ENCODE measurements around the gene ANKUB1.

Gene ANKUB1

GRCh38 chr3:149820183-149820582, 27.8 kb upstream of the ANKUB1 start:
- TF ChIP-seq EZH2phosphoT487 (conservative IDR thresholded peaks at IDR 0.05; ENCODE audit: low read length): no peak
- no peak for TF ChIP-seq CTCF (IDR thresholded peaks at IDR 0.05; ENCODE audit: insufficient read depth, low read length, poor library complexity, severe bottlenecking)
- peaks cover 9% of the 10 kb centered on the region for H4K20me1 ChIP-seq (ENCODE audit: low read depth, low read length)
- 0 out of 2 replicates have a peak, but pooled peaks cover 5% of the 10 kb centered on the region for H3K36me3 ChIP-seq (ENCODE audit: low read length)
- H3K9me3 ChIP-seq (ENCODE audit: insufficient read depth, low read length): no peaks in the 10 kb centered on the region
- H2AFZ ChIP-seq (ENCODE audit: low read depth, low read length, severe bottlenecking): no peak overlapping the region
- H3K9me2 ChIP-seq (replicated peaks; ENCODE audit: insufficient read depth, low read length): no peaks in the 10 kb centered on the region
- H3K27ac ChIP-seq (ENCODE audit: low read depth, low read length): no peak overlapping the region
- H3K4me2 ChIP-seq (ENCODE audit: low read depth, low read length, poor library complexity, severe bottlenecking): no peak overlapping the region
- H3K27me3 ChIP-seq (ENCODE audit: low read length): no peaks in the 10 kb centered on the region
- H3K79me2 ChIP-seq (ENCODE audit: insufficient read depth, low read length): peaks cover 98% of the 10 kb centered on the region
- no peak overlapping the region for H3K9ac ChIP-seq (ENCODE audit: low read length)
- no peak overlapping the region for H3K4me3 ChIP-seq (ENCODE audit: insufficient read depth, low read length, poor library complexity, severe bottlenecking)
- no peaks in the 10 kb centered on the region for H3F3A ChIP-seq (ENCODE audit: insufficient read depth)

- Histone ChIP-seq H3K9me2 (replicated peaks; ENCODE audit: insufficient read depth, low read length) (no peaks in the 10 kb centered on the region), H3K4me2 (ENCODE audit: low read depth, low read length, poor library complexity, severe bottlenecking) (no peak overlapping the region), H4K20me1 (ENCODE audit: low read depth, low read length) (peaks cover 16% of the 10 kb centered on the region), H3K36me3 (ENCODE audit: low read length) (0 out of 2 replicates have a peak, but pooled peaks cover 5% of the 10 kb centered on the region), H3F3A (ENCODE audit: insufficient read depth) (peaks cover 3% of the 10 kb centered on the region; the same call in 1 of the 2 replicates), H3K27me3 (ENCODE audit: low read length) (no peaks in the 10 kb centered on the region), H3K79me2 (ENCODE audit: insufficient read depth, low read length) (peaks cover 98% of the 10 kb centered on the region), H3K27ac (ENCODE audit: low read depth, low read length) (no peak overlapping the region), H3K9ac (ENCODE audit: low read length) (no peak overlapping the region), H3K9me3 (ENCODE audit: insufficient read depth, low read length) (no peaks in the 10 kb centered on the region), H3K4me3 (ENCODE audit: insufficient read depth, low read length, poor library complexity, severe bottlenecking) (no peak overlapping the region), H2AFZ (ENCODE audit: low read depth, low read length, severe bottlenecking) (no peak overlapping the region)
- no peak for TF ChIP-seq EZH2phosphoT487 (conservative IDR thresholded peaks at IDR 0.05; ENCODE audit: low read length)
These were observed 27.1 kb upstream of the ANKUB1 start for GRCh38 chr3:149819432-149819831.

- H2AFZ ChIP-seq (ENCODE audit: low read depth, low read length, severe bottlenecking): no peak overlapping the region
- H3K79me2 ChIP-seq (ENCODE audit: insufficient read depth, low read length): peaks cover 86% of the 10 kb centered on the region
- H3K36me3 ChIP-seq (ENCODE audit: low read length): 0 out of 2 replicates have a peak, but pooled peaks cover 5% of the 10 kb centered on the region
- H4K20me1 ChIP-seq (ENCODE audit: low read depth, low read length): peaks cover 18% of the 10 kb centered on the region; the same call in 1 of the 2 replicates
- no peaks in the 10 kb centered on the region for H3K27me3 ChIP-seq (ENCODE audit: low read length)
- H3K9ac ChIP-seq (ENCODE audit: low read length): no peak overlapping the region
- H3K27ac ChIP-seq (ENCODE audit: low read depth, low read length): no peak overlapping the region
- H3K9me3 ChIP-seq (ENCODE audit: insufficient read depth, low read length): no peaks in the 10 kb centered on the region
- no peaks in the 10 kb centered on the region for H3K9me2 ChIP-seq (replicated peaks; ENCODE audit: insufficient read depth, low read length)
- H3F3A ChIP-seq (ENCODE audit: insufficient read depth): peaks cover 10% of the 10 kb centered on the region; the same call in 1 of the 2 replicates
- no peak for TF ChIP-seq CTCF (IDR thresholded peaks at IDR 0.05; ENCODE audit: insufficient read depth, low read length, poor library complexity, severe bottlenecking)
- no peak overlapping the region for H3K4me2 ChIP-seq (ENCODE audit: low read depth, low read length, poor library complexity, severe bottlenecking)
- no peak overlapping the region for H3K4me3 ChIP-seq (ENCODE audit: insufficient read depth, low read length, poor library complexity, severe bottlenecking)
These were observed 24.6 kb upstream of the ANKUB1 start for GRCh38 chr3:149816986-149817385.

GRCh38 chr3:149816311-149816710, 24.0 kb upstream of the ANKUB1 start:
- H3K27me3 ChIP-seq (ENCODE audit: low read length): no peaks in the 10 kb centered on the region
- H4K20me1 ChIP-seq (ENCODE audit: low read depth, low read length): peaks cover 18% of the 10 kb centered on the region; the same call in 1 of the 2 replicates
- TF ChIP-seq EZH2phosphoT487 (conservative IDR thresholded peaks at IDR 0.05; ENCODE audit: low read length): no peak
- peaks cover 10% of the 10 kb centered on the region; the same call in 1 of the 2 replicates for H3F3A ChIP-seq (ENCODE audit: insufficient read depth)
- no peak overlapping the region for H2AFZ ChIP-seq (ENCODE audit: low read depth, low read length, severe bottlenecking)
- no peaks in the 10 kb centered on the region for H3K9me2 ChIP-seq (replicated peaks; ENCODE audit: insufficient read depth, low read length)
- no peak overlapping the region for H3K9ac ChIP-seq (ENCODE audit: low read length)
- H3K36me3 ChIP-seq (ENCODE audit: low read length): 0 out of 2 replicates have a peak, but pooled peaks cover 1% of the 10 kb centered on the region
- no peak overlapping the region for H3K27ac ChIP-seq (ENCODE audit: low read depth, low read length)
- peaks cover 80% of the 10 kb centered on the region for H3K79me2 ChIP-seq (ENCODE audit: insufficient read depth, low read length)
- peak overlapping the region; percentile 98 for H3K4me2 ChIP-seq (ENCODE audit: low read depth, low read length, poor library complexity, severe bottlenecking)
- H3K9me3 ChIP-seq (ENCODE audit: insufficient read depth, low read length): no peaks in the 10 kb centered on the region
- H3K4me3 ChIP-seq (ENCODE audit: insufficient read depth, low read length, poor library complexity, severe bottlenecking): no peak overlapping the region
